Measurements from ENCODE around the gene UBE2I.

The UBE2I gene

DNA sequence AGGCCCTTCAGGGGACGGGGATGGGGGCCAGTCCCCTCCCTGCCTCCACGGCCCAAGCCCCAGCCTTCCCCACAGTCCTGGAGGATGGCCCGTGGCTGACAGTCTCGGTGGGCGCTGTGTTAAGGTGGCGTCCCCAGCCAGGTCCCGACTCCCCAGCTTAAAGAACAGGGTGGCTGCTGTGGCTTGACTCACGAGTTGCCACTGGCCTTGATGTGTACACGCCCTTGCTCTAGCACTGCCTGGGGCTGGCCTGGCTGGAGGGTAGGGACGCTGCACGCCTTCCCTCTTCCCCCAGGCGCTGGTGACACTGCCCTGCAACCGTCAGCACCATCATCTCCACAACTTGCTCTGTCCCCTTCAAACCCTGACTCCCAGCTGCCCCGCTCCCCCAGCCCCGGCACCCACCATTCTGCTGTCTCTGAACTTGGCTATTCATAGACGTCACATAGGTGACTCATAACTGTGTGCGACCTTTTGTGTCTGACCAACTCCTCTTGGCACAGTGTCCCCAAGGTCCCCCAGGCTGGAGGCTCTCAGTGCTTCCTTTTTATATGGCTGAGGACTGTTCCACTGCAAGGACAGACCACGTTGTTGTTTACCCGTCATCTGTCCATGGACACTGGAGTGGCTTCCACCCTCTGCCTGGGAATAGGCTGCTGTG lies 48.6 kb downstream of the UBE2I start:
- DNase-seq (ENCODE audit: low read depth in 2 of 2): no peak

DNA sequence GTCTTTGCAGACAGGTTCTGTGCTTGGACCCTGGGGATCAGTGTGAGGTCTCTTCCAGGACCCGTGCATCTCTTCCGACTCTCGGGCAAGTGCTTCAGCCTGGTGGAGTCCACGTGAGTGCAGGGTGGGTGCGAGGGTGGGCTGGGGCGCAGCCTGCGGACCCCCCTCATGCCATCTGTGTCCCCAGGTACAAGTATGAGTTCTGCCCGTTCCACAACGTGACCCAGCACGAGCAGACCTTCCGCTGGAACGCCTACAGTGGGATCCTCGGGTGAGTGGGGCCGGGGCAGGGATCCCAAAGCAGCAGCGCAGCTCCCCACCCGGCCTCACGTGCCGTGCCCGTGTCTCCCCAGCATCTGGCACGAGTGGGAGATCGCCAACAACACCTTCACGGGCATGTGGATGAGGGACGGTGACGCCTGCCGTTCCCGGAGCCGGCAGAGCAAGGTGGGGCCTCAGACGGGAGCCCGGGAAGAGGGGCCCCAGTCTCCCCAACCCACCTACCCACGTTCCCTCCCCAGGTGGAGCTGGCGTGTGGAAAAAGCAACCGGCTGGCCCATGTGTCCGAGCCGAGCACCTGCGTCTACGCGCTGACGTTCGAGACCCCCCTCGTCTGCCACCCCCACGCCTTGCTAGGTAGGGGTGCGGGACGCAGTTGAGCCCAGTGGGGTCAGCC lies 52.4 kb downstream of the UBE2I start:
- DNase-seq (ENCODE audit: low read depth in 2 of 2): no peak

DNA sequence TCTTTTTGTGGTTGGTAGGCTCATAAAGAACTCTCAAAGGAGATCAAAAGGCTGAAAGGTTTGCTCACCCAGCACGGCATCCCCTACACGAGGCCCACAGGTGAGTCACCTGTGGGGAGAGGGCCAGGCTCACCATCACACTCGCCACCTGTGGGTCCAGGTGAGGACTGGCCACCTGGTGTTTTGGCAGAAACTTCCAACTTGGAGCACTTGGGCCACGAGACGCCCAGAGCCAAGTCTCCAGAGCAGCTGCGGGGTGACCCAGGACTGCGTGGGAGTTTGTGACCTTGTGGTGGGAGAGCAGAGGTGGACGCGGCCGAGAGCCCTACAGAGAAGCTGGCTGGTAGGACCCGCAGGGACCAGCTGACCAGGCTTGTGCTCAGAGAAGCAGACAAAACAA lies 53.4 kb downstream of the UBE2I start:
- no peak for DNase-seq (ENCODE audit: low read depth in 2 of 2)

DNA sequence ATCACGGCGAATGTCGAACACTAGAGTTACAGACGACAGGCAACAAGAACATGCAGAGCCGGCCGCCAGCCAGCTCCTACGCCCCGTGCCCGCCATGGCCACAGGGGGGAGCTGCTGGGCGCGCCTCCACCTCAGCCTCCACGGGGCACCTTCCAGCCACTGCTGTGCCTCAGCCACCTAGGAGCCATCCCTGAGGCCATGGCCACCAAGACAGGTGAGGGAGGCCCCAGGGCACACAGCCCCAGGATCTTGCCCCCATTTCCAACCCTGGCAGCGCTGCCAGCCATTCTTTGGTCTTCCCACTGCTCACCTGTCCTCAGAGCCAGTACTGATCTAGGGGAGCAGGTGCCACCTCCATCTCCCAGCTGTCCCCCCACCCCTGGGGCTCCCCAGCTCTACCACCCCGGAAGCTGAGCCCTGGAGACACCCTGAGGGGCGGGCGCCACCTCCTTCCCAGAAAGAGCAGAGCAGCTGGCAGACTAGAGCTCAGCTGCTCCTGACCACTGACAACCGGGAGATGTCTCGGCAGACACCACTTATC lies 54.1 kb downstream of the UBE2I start:
- DNase-seq (ENCODE audit: low read depth in 2 of 2): peak; percentile 53 to 64

DNA sequence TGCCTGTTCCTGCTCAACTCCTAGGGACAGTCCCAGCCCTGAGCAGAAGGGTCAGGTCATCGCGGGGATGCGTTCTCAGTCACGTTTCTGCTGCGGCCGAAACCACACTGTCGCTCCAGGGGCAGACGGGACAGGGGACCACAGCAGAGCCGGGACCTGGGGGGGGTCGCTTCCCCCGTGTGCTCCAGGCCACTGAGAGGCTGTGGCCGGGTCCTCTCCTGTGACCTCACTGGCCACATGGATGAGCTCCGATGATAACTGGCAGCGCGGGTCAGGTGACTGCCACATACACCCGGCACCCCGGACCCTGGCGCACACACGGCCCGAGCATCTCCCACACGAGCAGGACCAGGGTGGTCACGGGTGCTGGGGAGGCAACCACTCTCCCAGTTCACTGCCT lies 55.1 kb downstream of the UBE2I start:
- DNase-seq (ENCODE audit: low read depth in 2 of 2): no peak

DNA sequence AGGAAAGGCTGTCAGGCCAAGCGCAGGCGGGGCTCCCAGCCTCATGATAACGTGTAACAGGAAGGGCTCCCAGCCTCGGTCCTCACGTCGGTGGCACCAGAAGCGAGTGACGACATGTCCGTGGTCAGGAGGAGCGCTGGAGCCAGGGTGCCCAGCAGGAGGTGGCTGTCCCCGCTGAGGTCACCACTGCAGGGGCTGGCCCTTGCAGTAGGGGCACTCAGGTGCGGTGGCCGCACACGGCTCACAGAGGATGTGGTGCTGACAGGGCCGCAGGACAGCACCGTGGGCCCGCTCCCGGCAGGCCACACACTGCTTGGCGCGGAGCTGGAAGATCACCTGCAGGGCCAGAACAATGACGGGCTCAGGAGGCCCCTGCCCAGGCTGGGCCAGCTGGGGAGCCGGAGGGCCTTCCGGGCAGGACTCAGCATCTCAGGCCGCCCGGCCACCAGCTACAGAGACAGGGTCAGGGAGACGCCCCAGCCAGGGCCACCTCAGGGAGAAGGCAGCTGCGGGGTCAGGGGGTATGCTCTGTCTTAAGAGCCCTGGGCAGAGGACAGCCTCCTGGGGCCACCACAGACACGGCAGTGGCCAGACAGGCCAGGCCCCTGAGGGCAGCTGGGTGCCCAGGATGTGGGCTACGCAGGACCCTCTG lies 56.8 kb downstream of the UBE2I start:
- no peak for DNase-seq (ENCODE audit: low read depth in 2 of 2)

DNA sequence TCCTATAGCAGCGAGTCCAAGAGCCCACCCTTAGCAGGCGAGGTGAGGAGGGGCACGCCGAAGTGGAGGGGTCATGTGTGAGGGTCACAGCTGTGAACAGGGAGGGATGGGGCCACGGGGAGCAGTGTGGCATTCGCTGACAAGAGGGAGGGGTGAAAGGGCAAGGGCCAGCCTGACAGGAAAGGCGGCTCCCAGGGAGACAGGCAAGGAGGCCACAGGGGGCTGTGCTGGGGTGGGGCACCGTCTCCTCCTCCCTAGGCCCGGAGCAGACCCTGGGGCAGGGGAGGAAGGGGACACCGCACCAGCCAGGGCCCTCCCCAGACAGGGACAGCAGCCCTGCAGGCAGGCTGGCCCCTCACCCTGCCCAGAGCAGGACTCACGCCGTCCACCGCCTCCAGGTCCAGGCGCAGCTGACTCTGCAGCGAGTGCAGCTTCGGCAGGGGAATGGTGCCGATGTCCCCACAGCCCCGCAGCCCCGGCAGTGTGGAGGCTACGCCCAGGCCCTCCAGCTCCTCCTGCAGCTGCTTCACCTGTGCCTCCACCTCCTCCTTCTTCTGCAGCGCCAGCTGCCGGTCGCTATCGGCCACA lies 57.4 kb downstream of the UBE2I start:
- no peak for DNase-seq (ENCODE audit: low read depth in 2 of 2)

DNA sequence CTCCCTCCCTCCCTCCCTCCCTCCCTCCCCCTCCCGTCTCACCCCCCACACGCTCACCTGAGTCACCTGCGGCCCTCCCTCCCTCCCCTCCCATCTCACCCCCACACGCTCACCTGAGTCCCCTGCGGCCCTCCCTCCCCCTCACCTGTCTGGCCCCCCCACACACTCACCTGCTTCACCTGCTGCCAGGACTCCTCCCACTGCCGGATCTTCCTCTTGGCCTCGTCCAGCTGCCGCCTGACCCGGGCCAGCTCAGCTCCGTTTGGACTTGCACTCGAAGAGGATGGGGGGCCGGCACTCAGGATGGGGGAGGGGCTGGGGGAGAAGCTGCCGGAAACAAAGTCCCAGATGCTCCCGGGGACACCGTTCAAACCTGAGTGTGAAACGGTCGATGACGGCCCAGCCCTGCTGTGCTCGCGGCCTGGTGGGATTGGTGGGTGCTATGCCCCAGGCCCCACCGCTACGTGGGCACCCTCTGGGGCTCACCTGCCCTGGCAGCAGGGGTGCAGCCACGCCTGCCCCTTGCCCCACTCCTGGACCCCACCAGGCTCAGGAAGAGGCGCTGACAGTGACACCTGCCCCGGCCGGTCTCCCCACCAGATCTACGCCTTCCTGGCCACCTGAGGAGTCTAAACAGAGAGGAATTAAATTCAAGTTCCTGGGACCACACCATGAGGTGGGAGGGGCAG lies 58.2 kb downstream of the UBE2I start:
- no peak for DNase-seq (ENCODE audit: low read depth in 2 of 2)

DNA sequence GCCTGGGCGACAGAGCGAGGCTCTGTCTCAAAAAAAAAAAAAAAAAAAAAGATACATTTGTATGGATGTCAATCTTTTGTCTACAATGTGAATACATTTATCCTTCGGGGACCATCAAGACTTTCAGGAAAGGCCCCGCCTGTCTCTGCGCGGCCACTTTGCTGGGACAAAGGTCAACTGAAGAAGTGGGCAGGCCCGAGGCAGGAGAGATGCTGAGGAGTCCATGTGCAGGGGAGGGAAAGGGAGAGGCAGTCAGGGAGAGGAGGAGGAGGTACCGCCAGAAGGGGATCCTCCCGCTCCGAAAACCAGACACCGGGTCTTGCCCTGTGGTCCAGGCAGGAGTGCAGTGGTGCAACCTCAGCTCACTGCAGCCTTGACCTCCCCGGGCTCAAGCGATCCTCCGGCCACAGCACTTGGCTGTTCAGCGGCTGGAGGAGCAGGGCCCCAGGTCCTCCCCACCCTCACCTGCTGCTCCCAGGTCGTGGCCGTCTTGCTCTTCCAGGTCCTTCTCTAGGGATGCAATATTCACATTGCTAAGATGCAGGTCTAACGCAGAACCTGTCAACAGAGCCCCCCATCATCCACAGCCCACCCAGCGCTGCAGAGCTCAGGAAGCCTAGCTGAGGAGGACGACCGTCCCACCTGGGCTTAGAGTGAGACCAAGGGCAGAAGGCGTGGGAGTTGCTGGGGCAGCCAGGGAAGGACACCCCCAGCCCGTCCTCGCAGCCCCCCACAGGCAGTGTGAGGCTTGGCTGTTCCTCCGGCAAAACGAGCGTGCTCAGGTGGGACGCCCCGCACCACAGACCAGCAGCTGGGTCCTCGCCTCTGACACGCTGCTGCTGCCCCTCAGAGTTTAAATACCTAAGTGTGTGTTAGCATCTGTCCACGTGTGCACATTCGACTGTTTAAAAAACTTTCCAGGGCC lies 61.9 kb downstream of the UBE2I start:
- no peak for DNase-seq (ENCODE audit: low read depth in 2 of 2)

DNA sequence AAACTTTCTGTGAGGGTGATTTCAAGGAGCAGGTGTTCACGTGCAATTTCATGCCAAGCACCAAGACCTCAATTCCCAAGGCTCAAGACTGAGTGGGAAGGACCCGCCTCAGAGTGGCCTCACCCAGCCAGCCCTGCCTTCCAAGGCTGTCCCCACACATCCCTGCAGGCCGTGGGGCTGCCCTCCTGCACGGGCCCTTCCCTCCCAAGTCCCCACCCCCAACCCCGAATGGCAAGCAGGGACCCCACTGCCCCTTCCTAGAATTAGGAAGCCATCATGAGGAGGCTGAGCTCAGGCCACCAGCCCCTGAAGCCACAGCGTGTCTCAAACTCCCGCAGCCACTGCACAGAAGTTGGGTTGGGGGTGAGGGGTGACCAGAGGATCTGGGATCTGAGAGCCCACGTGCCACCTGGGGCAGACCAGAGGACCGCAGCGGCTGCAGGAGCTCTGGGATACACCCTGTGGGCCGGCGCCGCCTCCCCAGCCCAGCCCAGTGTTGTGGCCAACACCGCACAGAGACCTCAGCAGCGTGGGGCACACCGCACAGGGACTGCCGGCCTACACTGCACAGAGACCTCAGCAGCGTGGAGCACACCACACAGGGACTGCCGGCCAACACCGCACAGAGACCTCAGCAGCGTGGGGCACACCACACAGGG lies 63.0 kb downstream of the UBE2I start:
- no peak for DNase-seq (ENCODE audit: low read depth in 2 of 2)

DNA sequence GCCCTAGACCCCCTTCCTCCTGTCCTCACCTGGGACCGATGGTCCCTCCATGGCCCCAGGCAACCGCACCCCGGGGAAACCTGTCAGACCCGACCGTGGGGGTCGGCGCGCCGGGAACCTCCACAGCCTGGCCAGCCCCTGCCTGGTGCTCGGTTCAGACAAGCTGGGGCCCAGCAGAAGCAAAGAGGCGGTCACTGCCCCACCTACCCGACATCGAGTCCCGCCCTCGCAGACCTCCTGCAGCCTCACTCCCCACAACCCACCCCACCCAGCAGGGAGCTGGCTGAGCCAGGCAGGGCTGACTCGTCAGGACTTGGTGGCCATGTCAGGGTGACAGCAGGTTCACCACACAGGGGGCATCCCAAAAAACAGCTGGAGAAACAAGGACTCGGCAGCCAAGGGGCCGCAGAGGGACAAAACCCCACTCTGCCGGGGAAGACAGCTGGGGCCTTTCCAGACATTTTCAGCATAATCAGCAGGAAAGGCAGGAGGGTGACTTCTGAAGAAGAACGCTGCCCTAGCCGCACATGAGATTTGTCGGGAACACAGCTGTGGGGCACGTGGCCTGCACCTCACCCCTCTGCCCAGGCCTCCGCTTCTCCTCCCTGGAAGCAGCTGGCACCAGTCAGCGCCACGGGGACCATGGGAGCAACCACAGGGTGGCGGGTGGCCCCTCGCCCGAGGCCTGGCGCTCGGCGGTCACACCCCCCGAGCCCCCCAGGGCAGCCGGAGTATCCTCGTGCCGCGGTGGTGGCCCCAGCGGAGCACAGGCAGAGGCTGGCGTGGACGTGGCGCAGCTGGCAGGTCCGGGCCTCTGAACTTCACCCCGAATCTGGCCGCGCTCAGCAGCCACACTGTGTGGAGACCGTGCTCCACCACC lies 65.2 kb downstream of the UBE2I start:
- DNase-seq (ENCODE audit: low read depth in 2 of 2): no peak

DNA sequence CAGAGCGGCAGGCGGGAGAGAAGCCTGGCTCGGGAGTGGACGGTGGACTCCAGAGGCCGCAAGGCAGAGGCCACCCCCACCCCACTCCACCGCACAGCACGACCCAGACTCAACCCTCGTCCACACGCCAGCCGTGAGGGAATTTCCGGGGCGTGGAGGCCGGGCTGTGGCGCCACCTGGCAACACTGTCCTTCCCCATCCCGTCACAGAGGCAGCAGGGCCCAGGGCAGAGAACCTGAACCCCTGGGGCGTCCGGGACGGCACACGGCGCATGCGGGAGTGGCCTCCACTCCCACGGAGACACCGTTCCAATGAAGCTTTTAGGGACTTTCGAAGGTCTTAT lies 65.8 kb downstream of the UBE2I start:
- DNase-seq (ENCODE audit: low read depth in 2 of 2): no peak

DNA sequence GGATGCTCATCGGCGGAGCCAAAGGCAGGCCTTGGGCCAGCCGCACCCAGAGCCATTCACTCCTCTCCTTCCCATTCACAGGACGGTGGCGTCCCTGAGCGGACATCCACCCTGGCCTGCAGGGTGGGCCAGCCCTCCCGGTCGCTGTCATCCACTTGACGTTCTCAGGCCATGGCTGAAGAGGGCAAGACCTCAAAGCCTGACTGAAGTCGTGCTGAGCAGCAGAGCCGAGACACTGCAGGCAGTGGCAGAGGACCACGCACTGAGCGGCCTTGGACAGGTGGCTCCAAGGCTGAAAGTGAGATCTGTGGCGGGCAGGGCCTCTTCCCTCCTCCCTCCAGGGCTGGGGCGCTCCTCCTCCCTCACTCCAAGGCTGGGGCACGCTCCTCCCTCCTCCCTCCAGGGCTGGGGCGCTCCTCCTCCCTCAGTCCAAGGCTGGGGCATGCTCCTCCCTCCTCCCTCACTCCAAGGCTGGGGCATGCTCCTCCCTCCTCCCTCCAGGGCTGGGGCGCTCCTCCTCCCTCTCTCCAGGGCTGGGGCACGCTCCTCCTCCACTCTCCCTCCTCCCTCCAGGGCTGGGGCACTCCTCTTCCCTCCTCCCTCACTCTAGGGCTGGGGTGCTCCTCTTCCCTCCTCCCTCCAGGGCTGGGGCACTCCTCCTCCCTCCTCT lies 66.4 kb downstream of the UBE2I start:
- no peak for DNase-seq (ENCODE audit: low read depth in 2 of 2)

Measured in activated CD4-positive, alpha-beta T cell treated with anti-CD3 and anti-CD28 coated beads for 24 hours (primary cell).